Non-pigmented ciliary epithelial cell (primary cell): Measurements from ENCODE around the gene PDCD5.

Experiments
- DNase-seq: peaks from one replicate; pipeline ENCODE4 v3.0.0-alpha.2; 2010; ENCODE audit warnings: low read depth

PDCD5 gene

GRCh38 chr19:32631381-32631780 lies 50.4 kb downstream of the PDCD5 start:
- DNase-seq: no peak
